Astrocyte (in vitro differentiated cells and primary cell): Measurements from ENCODE around the gene ECT2. TPM values are rescaled to one million over a fixed set of nuclear protein-coding genes. Genes with fewer than 3 reads are reported as not detected.

ENCODE experiments used
- DNase-seq: peaks from one replicate; pipeline ENCODE4 v3.0.0-alpha.2; 2010; ENCODE audit warnings: low read depth
- FAIRE-seq: peaks from 2 replicates; lab custom pipeline; 2011; peaks lifted over from hg19 to GRCh38; lab: Jason Lieb, UNC
- H2AFZ ChIP-seq: 2 replicates; pipeline ENCODE4 v1.6.0; 2012; ENCODE audit warnings: low read depth, low read length, inconsistent platforms
- H3K27ac ChIP-seq: 2 replicates; pipeline ENCODE4 v1.5.1; 2011; ENCODE audit warnings: low read depth, low read length, inconsistent platforms
- H3K27me3 ChIP-seq: 2 replicates; pipeline ENCODE4 v1.6.0; 2011; ENCODE audit warnings: low read length, inconsistent platforms; ENCODE audit not compliant: insufficient read depth
- H3K36me3 ChIP-seq: 2 replicates; pipeline ENCODE4 v1.5.1; 2011; ENCODE audit warnings: low read length, inconsistent platforms; ENCODE audit not compliant: insufficient read depth
- H3K4me1 ChIP-seq: 2 replicates; pipeline ENCODE4 v1.5.1; 2011; ENCODE audit warnings: low read length, inconsistent platforms; ENCODE audit not compliant: insufficient read depth
- H3K4me2 ChIP-seq: 2 replicates; pipeline ENCODE4 v1.6.0; 2012; ENCODE audit warnings: low read length, inconsistent platforms
- H3K4me3 ChIP-seq: 2 replicates; pipeline ENCODE4 v1.5.1; 2011; ENCODE audit warnings: low read depth, mild to moderate bottlenecking, low read length, inconsistent platforms; ENCODE audit not compliant: insufficient read depth
- H3K79me2 ChIP-seq: 2 replicates; pipeline ENCODE4 v1.6.0; 2012; ENCODE audit warnings: mild to moderate bottlenecking, low read length, inconsistent platforms; ENCODE audit not compliant: insufficient read depth
- H3K9ac ChIP-seq: 2 replicates; pipeline ENCODE4 v1.6.0; 2012; ENCODE audit warnings: mild to moderate bottlenecking, low read length, inconsistent platforms
- H3K9me3 ChIP-seq: 2 replicates; pipeline ENCODE4 v1.5.1; 2012; ENCODE audit warnings: low read depth, mild to moderate bottlenecking, low read length, inconsistent platforms; ENCODE audit not compliant: insufficient read depth
- H4K20me1 ChIP-seq: 2 replicates; pipeline ENCODE4 v1.6.0; 2012; ENCODE audit warnings: low read length, inconsistent platforms; ENCODE audit not compliant: insufficient read depth
- H3K27ac Mint-ChIP-seq: one replicate; pipeline ENCODE4 v1.8.0; 2021; ENCODE audit warnings: mild to moderate bottlenecking, mixed read lengths; ENCODE audit not compliant: unreplicated experiment
- H3K27me3 Mint-ChIP-seq: one replicate; pipeline ENCODE4 v1.8.0; 2021; ENCODE audit warnings: low read depth, mixed read lengths; ENCODE audit not compliant: unreplicated experiment
- H3K36me3 Mint-ChIP-seq: one replicate; pipeline ENCODE4 v1.8.0; 2021; ENCODE audit warnings: low read depth, mixed read lengths; ENCODE audit not compliant: unreplicated experiment
- H3K4me1 Mint-ChIP-seq: one replicate; pipeline ENCODE4 v1.8.0; 2021; ENCODE audit warnings: low read depth, mixed read lengths; ENCODE audit not compliant: unreplicated experiment
- H3K4me3 Mint-ChIP-seq: one replicate; pipeline ENCODE4 v1.8.0; 2021; ENCODE audit warnings: mild to moderate bottlenecking, moderate library complexity, mixed read lengths; ENCODE audit not compliant: unreplicated experiment
- H3K9me3 Mint-ChIP-seq: one replicate; pipeline ENCODE4 v1.8.0; 2021; ENCODE audit warnings: mild to moderate bottlenecking, mixed read lengths; ENCODE audit not compliant: unreplicated experiment
- EZH2 ChIP-seq: IDR thresholded peaks from 2 replicates; pipeline ENCODE4 v1.6.1; 2012; ENCODE audit warnings: mild to moderate bottlenecking, low read length, inconsistent platforms; ENCODE audit not compliant: insufficient read depth
- total RNA-seq: library from RNA; stranded (reverse); gene quantifications from 2 replicates; pipeline ENCODE4 v1.2.1, GENCODE V29; 2021
- TF ChIP-seq, protein P1 (sequence below): IDR thresholded peaks from 2 replicates; pipeline ENCODE4 v1.5.1; 2011; ENCODE audit warnings: low read depth, mild to moderate bottlenecking, inconsistent platforms, low read length, moderate library complexity; ENCODE audit not compliant: insufficient read depth

The ECT2 gene
- total RNA-seq, 1 donor from 2014 or later: 16.4 TPM

- Histone ChIP-seq H3K9me3 (no peaks in the 10 kb centered on the region), H3K79me2 (no peaks in the 10 kb centered on the region), H3K27me3 (no peaks in the 10 kb centered on the region), H3K36me3 (no peaks in the 10 kb centered on the region), H2AFZ (no peak overlapping the region), H4K20me1 (no peaks in the 10 kb centered on the region), H3K4me2 (no peak overlapping the region), H3K9ac (no peak overlapping the region), H3K27ac (no peak overlapping the region), H3K4me3 (no peak overlapping the region), H3K4me1 (no peaks in the 10 kb centered on the region)
- Mint-ChIP-seq H3K4me3 (no peak overlapping the region), H3K9me3 (no peaks in the 10 kb centered on the region), H3K4me1 (no peaks in the 10 kb centered on the region), H3K36me3 (no peaks in the 10 kb centered on the region), H3K27ac (no peak overlapping the region), H3K27me3 (no peaks in the 10 kb centered on the region)
- TF ChIP-seq, protein P1, sequence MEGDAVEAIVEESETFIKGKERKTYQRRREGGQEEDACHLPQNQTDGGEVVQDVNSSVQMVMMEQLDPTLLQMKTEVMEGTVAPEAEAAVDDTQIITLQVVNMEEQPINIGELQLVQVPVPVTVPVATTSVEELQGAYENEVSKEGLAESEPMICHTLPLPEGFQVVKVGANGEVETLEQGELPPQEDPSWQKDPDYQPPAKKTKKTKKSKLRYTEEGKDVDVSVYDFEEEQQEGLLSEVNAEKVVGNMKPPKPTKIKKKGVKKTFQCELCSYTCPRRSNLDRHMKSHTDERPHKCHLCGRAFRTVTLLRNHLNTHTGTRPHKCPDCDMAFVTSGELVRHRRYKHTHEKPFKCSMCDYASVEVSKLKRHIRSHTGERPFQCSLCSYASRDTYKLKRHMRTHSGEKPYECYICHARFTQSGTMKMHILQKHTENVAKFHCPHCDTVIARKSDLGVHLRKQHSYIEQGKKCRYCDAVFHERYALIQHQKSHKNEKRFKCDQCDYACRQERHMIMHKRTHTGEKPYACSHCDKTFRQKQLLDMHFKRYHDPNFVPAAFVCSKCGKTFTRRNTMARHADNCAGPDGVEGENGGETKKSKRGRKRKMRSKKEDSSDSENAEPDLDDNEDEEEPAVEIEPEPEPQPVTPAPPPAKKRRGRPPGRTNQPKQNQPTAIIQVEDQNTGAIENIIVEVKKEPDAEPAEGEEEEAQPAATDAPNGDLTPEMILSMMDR: no peak
- TF ChIP-seq EZH2: no peak
- DNase-seq: no peak
- FAIRE-seq: no peak
Measured at GRCh38 chr3:172868582-172869200, 118.2 kb downstream of the ECT2 start.

GRCh38 chr3:172869368-172869771 is 118.8 kb downstream of the ECT2 start:
- Histone ChIP-seq H3K4me1 (no peaks in the 10 kb centered on the region), H4K20me1 (no peaks in the 10 kb centered on the region), H3K4me2 (no peak overlapping the region), H3K79me2 (no peaks in the 10 kb centered on the region), H3K27ac (no peak overlapping the region), H3K4me3 (no peak overlapping the region), H3K36me3 (no peaks in the 10 kb centered on the region), H3K9me3 (no peaks in the 10 kb centered on the region), H3K27me3 (no peaks in the 10 kb centered on the region), H3K9ac (no peak overlapping the region), H2AFZ (no peak overlapping the region)
- H3K4me3 Mint-ChIP-seq: no peak overlapping the region
- H3K27me3 Mint-ChIP-seq: no peaks in the 10 kb centered on the region
- no peaks in the 10 kb centered on the region for H3K9me3 Mint-ChIP-seq
- FAIRE-seq (no peak), DNase-seq (no peak)
- TF ChIP-seq, protein P1: no peak
- TF ChIP-seq EZH2: no peak
- no peaks in the 10 kb centered on the region for H3K4me1 Mint-ChIP-seq
- H3K27ac Mint-ChIP-seq: no peak overlapping the region
- no peaks in the 10 kb centered on the region for H3K36me3 Mint-ChIP-seq

- Histone ChIP-seq H3K9ac (no peak overlapping the region), H3K27me3 (no peaks in the 10 kb centered on the region), H3K9me3 (no peaks in the 10 kb centered on the region), H3K4me3 (no peak overlapping the region), H3K4me2 (no peak overlapping the region), H3K4me1 (no peaks in the 10 kb centered on the region), H4K20me1 (no peaks in the 10 kb centered on the region), H3K27ac (no peak overlapping the region), H3K36me3 (no peaks in the 10 kb centered on the region), H3K79me2 (no peaks in the 10 kb centered on the region), H2AFZ (no peak overlapping the region)
- TF ChIP-seq, protein P1: no peak
- no peak for TF ChIP-seq EZH2
- Mint-ChIP-seq H3K4me1 (no peaks in the 10 kb centered on the region), H3K4me3 (no peak overlapping the region), H3K9me3 (no peaks in the 10 kb centered on the region), H3K27ac (no peak overlapping the region), H3K27me3 (no peaks in the 10 kb centered on the region), H3K36me3 (no peaks in the 10 kb centered on the region)
- no peak for DNase-seq
- no peak for FAIRE-seq
Measured at GRCh38 chr3:172869784-172870518, 119.4 kb downstream of the ECT2 start.
